Middle frontal gyrus (tissue), 1 donor: Measurements from ENCODE around the gene CEPT1.
"Not testable (repeated sequence)": the region's sequence is repeated elsewhere in the genome, so short reads cannot be mapped to it uniquely, and the experiment has no call there.

Experiments
- DNase-seq: peaks from one replicate; pipeline ENCODE4 v3.0.0-alpha.2; 2015; ENCODE audit warnings: low spot score; ENCODE audit errors: extremely low spot score

Gene CEPT1

DNA sequence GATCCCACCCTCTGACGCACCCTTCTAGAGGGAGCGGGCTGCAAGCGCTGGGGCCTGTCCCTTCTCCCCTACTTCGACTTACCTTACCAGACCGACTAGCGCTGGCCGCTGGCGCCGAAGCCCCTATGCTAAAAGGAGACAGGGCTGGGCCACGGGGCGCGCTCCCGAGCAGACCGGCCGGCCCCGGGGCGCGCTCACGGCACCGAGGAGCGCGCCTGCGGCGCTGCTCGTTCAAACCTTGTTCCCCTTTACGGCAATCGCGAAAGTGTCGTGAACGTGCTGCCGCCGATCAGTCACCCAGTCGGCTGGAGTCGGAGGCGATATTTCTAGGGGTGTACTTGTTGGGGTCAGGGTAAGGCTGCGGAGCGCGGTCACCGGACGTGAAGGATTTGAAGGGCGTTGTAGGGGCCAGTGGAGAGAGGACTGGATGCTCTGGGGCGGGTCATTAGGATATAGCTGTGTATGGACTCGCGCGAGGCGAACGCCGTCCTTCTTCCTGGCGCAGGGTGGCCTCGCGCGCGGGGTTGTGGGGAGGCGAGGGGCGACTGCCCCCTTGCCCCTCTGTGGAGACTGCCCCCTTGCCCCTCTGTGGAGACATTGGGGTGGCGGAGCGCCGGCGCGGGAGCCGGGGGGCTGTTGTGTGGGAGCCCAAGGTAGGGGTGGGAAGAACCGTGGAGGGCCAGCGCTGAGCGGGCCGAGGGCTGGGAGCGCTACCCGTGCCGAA, at the start of gene CEPT1, which contains the start of gene DRAM2:
TSS of gene CEPT1 (plus strand) at position 268 of the 724 bp plus-strand sequence. CDS start 7,492 bp downstream, outside the sequence.
TSS of gene DRAM2 (minus strand) at position 138 of the 724 bp plus-strand sequence. CDS start 8,539 bp downstream, outside the sequence.
- peak; percentile 90 for DNase-seq

DNA sequence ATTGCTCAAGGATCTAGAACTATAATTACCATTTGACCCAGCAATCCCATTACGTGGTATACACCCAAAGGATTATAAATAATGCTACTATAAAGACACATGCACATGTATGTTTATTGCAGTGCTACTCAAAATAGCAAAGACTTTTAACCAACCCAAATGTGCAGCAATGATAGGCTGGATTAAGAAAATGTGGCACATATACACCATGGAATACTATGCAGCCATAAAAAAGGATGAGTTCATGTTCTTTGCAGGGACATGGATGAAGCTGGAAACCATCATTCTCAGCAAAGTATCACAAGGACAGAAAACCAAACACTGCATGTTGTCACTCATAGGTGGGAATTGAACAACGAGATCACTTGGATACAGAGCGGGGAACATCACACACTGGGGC, 44.6 kb upstream of the CEPT1 start:
- DNase-seq = not testable (repeated sequence)

DNA sequence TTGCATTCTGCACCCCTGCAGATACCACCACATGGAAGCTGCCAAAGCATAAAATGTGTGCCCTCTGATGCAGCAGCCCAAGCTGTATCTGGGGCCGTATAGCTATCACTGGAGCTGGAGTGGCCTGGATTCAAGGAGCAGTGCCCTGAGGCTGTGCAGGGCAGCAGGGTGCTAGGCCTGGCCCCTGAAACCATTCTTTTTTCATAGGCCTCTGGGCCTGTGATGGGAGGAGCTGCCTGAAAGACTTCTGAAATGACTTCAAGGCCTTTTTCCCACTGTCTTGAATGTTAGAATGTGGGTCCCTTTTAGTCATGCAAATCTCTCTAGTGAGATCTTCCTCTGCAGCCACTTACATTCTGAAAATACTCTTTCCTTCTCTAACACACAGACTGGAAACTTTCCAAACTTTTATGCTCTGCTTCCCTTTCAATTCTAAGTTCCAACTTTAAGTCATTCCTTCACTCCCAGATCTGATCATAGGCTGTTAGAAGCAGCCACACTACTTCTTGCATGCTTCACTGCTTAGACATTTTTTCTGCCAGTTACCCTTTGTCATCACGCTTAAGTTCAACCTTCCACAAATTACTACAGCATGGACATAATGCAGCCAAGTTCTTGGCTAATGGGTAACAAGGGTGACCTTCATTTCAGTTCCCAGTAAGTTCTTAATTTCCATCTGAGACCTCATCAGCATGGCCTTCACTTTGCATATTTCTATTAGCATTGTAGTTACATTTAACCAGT, 42.5 kb upstream of the CEPT1 start:
- no peak for DNase-seq

DNA sequence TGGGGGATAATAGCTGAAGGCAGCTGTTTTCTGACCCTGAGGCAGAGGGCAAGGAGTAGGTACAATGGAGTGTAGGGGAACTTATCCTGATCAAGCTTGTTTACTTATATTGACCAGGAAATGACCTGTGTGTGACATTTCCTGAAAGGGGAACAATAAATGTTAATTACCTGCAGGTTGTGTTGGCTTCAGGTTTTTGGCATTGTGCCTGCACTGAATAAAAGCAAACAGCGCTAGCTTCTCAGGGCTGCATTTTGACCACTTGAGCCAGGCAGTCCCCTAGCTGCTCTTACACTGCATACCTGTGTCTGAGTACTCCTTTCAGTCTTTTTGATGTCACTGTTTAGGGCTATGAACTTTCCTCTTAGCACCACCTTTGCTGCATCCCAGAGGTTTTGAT, 40.7 kb upstream of the CEPT1 start:
- no peak for DNase-seq

DNA sequence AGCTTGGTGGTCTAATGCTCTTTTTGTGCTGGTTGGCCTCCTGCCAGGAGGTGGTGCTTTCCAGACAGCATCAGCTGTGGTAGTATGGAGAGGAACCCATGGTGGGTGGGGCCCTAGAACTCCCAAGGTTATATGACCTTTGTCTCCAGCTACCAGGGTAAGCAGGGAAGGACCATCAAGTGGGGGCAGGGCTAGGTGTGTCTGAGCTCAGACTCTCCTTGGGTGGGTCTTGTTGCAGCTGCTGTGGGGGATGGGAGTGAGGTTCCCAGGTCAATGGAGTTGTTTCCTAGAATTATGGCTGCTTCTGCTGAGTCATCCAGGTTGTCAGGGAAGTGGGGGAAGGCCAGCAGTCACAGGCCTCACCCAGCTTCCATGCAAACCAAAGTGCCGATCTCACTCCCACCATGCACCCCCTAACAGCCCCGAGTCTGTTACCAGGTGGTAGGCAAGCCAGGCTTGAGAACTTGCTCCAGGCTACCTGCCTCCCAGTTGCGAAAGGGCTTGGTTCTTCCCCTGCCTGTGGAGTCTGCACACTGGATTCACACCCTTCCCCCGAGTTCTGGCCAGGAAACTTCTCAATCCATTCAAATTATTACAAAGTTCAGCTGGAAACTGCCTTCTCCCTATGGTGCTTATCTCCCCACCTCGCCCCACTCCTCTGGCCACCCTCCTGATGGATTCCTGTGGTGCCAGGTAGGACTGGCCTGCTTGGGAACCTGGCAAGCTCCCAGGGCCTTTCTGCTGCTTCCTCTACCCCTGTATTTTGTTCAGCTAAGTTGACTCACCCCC, 38.0 kb upstream of the CEPT1 start:
- DNase-seq = no peak

DNA sequence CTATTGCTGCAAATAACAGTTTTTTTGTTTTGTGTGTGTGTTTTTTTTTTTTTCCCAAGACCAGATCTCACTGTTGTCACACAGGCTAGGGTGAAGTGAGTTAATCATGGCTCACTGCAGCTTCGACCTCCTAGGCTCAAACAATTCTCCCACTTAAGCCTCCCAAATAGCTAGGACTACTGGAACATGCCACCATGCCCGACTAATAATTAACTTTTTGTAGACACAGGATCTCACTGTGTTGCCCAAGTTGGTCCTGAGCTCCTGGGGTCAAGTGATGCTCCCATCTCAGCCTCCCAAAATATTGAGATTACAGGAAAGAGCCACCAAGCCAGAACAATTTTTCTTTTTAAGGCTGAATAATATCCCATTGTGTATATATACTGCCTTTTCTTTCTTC, 35.0 kb upstream of the CEPT1 start:
- DNase-seq = no peak

DNA sequence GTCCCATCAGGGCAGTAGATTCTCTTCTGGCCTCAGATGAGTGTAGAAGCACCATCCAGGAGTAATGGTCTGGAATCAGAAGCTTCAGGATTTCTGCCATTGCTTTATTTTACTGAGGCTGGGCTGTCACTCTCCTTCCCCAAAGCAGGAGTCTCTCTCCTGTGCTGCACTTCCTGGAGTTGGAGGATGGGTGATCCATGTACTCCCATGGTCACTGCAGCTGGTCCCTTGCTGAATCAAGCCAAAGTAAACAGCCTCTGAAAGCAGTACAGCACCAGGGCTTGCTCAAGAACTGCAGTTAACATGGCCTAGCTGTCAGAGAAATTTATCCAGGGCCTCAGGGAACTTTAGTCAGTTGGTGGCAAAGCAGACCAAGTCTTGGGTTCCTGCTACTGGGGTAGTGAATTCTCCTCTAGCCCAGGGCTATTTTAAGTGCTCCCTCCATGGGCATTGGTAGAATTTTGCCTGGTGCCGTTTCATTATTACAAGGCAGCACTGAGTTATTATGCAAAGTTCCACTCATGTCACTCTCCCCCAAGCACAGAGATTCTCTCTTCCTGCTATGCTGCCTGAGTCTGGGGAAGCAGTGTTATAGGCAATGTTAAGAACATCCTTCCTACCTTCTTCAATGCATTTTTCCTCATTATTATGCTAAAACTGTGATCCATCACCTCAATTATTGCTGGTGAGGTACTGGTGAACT, 29.7 kb upstream of the CEPT1 start:
- DNase-seq = no peak

DNA sequence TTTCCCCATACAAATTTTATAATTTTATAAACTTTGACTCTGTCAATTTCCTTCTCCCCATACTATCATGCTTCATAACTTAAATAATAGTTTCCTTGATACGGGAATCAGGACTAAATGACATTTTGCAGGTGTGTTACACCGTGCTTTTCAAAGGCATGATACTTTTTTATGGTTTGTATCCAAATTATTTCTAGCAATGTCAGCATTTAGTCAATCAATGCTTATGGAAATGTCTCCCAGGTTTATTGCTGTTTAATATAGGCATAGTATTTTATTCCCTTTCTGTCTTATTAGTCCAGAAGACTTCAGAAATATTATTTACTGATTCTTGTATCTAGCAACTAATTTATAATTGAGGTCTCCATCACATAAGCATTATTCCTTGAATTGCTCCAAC, 23.5 kb upstream of the CEPT1 start:
- no peak for DNase-seq

DNA sequence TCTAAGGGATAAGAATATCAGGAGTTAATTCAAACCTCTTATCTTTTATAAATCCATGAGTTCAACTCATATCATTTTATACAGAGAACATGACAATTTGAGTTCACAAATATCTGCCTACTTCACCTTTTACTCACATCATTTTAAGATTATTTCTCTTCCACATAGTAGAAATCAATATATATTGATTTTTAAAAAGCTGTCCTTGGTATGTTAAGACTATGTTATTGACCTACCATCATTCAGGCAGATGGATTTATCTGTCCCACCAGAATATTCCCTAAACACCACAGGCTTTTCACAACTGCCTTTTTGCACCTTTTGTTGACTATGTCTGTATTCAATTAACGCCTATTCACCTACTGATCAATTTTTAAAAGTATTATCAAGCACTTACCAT, 13.7 kb upstream of the CEPT1 start:
- DNase-seq = no peak

DNA sequence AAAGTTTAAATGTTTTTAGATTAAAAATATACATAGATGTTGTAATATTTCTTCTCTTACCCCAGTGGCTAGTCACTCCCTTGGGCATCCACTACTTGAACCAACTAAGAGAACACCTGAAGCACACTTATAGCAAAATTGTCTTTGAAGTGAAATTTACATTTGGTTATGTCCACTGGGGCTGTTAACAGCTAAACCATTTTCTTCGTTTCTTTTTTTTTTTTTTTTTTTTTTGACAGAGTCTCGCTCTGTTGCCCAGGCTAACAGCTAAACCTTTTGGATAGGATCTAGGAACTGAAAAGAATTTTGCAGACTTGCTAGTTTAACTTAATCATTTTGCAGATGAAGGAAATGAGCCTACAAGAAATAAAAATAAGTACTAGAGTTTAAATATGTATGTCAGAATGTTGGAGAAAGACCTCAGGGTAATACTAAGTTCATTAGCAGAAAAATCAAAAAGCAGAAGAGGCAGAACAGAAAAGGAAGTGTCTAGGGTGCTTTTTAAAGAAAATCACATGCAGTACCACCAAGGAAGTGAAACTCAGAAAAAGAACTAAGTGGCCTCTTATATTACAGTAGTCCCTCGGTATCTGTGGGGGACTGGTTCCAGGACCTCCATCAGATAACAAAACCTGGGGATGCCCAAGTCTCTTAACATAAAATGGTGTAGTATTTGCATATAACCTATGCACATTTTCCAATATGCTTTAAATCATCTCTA, 11.9 kb upstream of the CEPT1 start:
- DNase-seq = no peak

DNA sequence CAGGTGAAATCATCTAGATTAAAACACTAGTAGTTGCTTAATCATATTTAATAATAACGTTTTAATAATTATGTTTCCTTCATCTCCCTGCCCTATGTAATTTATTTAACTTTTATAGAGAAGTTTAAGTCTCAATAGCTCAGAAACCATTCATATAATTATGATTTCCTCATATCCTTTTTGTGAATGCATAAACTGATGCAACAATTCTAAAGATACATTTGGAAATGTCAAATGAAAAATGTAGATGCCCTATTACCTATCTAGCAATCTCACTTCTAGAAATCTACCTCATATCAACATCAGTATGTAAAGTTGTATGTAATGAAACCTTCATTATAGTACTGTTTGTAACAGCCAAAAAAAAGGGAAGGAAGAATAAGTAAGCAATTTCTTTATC, 10.6 kb upstream of the CEPT1 start:
- no peak for DNase-seq

DNA sequence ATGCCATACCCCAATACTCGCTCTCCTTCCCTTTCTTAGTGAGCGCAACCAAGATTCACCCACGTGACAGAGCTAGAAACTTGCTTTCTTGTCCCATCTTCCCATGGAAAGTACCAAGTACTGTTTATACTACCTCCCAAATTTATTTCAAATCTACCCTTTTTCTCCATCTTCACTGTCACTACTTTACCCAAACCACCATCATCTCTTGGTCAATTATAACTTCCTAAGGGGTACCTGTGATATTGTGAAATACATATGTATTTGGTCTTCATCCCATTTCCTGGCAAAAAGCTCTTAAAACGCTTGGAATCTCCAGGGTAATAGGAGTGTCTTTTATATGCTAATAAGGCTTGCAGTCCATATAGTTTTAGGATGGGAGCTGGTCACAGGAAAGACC, 8.3 kb upstream of the CEPT1 start:
- DNase-seq = no peak

DNA sequence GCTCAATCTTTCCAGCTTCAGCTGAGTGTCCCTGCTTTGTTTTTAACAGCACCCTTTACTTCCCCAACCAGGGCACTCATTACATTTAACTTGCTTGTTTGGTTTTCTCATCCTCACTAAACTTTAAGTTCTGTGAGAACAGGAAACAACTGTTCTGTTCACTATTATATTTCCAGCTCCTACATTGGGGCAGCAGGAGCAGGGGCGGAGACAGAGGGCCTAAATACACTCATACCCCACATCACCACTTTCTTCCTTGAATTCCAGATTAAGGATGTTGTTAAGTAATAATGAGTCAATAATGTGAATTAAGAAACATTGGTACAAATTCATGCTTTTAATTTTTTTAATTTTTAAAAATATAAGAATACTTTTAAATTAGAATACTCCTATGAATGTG, 6.2 kb upstream of the CEPT1 start:
- DNase-seq = no peak

DNA sequence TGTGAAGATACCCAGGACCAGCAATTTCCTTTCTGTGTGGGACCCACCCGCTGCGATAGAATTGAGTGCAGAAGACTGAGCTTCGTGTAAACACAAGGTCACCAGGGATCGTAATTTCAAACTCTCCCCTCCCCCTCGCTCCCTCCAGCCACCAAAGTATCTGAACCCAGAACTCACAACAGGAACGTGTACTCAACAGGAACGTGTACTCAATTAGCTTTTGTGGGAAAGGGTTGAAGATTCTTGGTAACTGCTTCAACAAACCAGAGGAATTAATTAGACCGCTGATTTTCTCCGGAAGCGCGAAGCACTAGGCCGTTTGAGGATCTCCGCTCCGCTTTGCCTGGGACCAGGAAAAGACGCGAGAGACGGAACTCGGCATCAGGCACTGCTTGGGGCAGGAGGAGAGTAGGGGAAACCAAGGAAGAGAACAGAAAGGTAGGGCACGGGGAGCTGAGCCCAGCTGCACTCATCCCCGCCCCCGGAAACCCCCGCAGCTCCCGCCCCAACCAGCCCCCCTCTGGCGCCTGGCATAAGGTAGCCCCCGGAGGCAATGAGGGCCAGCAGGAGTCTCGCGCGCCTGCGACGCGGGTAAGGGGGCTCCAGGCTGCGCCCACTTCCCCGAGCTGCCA, 583 bp upstream of the CEPT1 start:
- no peak for DNase-seq

DNA sequence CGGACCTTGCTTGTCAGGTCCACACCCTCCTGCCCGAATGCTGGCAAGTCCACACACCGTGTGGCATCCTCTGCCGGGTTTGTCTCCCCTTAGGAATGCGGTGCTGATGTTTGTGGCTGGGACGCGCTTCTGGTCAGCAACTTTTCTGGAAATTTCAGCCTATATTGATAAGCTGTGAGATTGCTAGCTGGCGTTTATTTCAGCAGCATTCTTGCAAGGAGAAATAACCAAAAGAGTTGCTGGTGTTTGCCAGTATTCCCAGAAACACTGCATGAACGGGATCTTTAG, 601 bp downstream of the CEPT1 start:
- DNase-seq = no peak

DNA sequence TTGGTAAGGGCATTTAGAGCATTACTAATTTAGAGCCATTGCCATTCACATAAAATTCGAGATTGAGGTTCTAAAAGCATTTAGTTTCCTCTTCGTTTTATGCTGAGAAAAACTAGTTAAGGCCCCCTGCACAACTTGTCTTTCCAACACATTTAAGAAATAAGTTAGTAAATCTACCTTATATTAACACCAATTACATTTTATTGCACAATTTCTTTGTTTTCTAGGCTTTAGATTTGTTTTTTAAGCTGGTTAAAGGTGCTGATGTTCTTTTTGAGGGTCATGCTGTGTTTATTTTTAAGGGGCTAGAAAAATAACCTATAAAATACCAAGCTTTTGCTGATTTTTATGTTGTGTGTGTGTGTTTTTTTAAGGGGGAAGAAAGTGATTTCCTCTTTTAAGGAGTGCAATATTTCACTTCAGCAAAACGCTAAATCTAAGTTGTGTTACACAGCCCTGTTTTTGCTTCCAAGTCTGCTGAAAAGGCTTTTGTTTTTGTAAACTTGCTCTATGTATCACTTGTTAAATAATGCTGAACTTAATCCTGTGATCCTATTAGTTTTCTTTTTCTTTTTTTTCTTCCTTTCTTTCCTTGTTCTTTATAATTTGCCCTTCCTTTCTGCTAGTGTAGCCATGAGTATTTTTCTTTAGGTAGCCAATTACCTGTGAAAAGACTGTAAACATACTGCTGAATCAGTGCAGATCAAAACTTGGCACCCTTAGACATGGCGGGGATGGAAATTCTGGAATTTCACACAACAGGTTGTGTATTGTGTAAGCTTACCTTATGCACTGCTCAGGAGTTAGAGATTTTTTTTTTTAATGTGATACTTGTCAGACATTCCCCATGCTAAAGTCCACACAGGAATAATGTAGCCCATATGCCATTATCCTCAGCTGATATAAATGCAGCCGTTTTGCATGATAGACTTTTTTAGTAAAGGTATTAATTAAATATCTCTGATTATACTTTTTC, 1.5 kb downstream of the CEPT1 start:
- DNase-seq = no peak

DNA sequence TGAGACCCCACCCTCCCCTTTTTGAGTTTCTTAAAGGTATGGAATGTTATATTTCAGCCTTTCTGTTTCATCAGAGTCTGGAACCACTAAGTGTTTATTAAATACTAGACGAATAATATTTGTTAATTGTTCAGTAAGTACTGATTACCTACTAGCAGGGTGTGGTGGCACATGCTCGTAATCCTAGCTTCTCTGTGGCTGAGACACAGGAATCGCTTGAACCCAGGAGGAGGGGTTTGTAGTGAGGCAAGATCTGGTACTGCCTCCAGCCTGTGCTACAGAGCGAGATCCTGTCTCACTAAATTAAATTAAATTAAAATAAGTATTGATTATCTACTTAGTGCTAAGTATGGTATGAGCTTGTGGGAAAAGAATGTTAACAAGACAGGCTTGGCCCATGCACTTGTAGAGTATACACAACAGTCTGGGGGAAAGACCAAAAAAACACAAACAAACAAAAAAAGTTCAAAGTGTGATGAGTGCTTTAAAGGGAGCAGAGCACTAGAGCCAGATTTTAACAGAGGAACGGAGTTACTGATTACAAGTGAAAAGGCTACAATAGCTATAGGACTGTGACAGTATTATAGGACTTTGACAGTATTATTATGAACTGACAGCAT, 2.4 kb downstream of the CEPT1 start:
- DNase-seq = no peak

DNA sequence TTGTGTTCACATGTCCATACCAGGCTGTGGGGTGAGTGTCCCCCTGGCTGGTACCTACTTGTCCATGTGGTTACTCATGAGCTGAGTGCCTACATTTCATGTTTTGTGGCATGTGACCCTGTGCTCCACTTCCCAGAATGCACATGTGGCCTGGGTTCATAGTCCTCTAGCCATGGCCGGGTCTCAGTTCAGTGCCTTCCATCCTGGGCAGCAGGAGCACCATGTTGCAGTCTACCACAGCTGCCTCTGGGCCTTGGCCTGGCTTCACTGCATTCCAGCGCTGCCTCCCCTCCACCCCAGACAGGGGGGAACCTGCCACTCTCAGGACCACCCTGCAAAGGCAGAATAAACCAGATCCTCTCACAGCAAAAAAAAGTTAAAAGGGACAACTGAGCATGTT, 5.5 kb downstream of the CEPT1 start:
- no peak for DNase-seq
